Stimulated activated CD8-positive, alpha-beta memory T cell treated with anti-CD3 and anti-CD28 coated beads, Interleukin-7, amount 100 ng/mL, for 1 hour (primary cell): ENCODE results near the gene RDH8.
"Not testable (repeated sequence)": the region's sequence is repeated elsewhere in the genome, so short reads cannot be mapped to it uniquely, and the experiment has no call there.

ENCODE experiments used
- DNase-seq, 2 donors: peaks; one replicate each; pipeline ENCODE4 v3.0.0-alpha.2; 2020; ENCODE audit warnings: low read depth in 2 of 2

The RDH8 gene

GRCh38 chr19:10005632-10006334 is 7.5 kb upstream of the RDH8 start:
- no peak for DNase-seq

GRCh38 chr19:10006335-10006708 is 7.0 kb upstream of the RDH8 start:
- no peak for DNase-seq

- no peak for DNase-seq
Observed at GRCh38 chr19:10006752-10007323, 6.4 kb upstream of the RDH8 start.

GRCh38 chr19:10007371-10008183 is 5.7 kb upstream of the RDH8 start:
- no peak for DNase-seq

GRCh38 chr19:10008184-10008765 is 5.0 kb upstream of the RDH8 start:
- DNase-seq = no peak

- DNase-seq = no peak
Observed at GRCh38 chr19:10009714-10010224, 3.5 kb upstream of the RDH8 start.

- no peak for DNase-seq
Observed at GRCh38 chr19:10010247-10010691, 3.0 kb upstream of the RDH8 start, which contains the start of gene COL5A3. TSS of gene COL5A3 (minus strand) at chr19:10010504. CDS start at chr19:10010385, 119 bp downstream.

- no peak for DNase-seq
Observed at GRCh38 chr19:10010939-10011338, 2.3 kb upstream of the RDH8 start.

- no peak for DNase-seq
Observed at GRCh38 chr19:10011974-10012373, 1.3 kb upstream of the RDH8 start.

GRCh38 chr19:10013834-10014618 is 743 bp downstream of the RDH8 start:
- no peak for DNase-seq

- no peak for DNase-seq
Observed at GRCh38 chr19:10018263-10018662, 5.0 kb downstream of the RDH8 start.

- no peak for DNase-seq
Observed at GRCh38 chr19:10018786-10019185, 5.5 kb downstream of the RDH8 start.

GRCh38 chr19:10019246-10019645 is 6.0 kb downstream of the RDH8 start:
- DNase-seq = no peak

- DNase-seq = no peak
Observed at GRCh38 chr19:10020851-10021250, 7.6 kb downstream of the RDH8 start.

GRCh38 chr19:10021446-10021845 is 8.2 kb downstream of the RDH8 start:
- DNase-seq = no peak

- DNase-seq = no peak
Observed at GRCh38 chr19:10021863-10022262, 8.6 kb downstream of the RDH8 start.

GRCh38 chr19:10023096-10023495 is 9.8 kb downstream of the RDH8 start:
- not testable (repeated sequence) for DNase-seq

GRCh38 chr19:10026744-10027143 is 13.5 kb downstream of the RDH8 start:
- no peak for DNase-seq

GRCh38 chr19:10027158-10027997 is 14.1 kb downstream of the RDH8 start:
- DNase-seq = peak; percentile 37 to 49

GRCh38 chr19:10033614-10034013 is 20.3 kb downstream of the RDH8 start:
- no peak for DNase-seq
